NCI-H128 (cell line): ENCODE results near the gene MYCBPAP.

Experiments used
- DNase-seq: peaks from one replicate; lab custom pipeline; 2025; ENCODE audit not compliant: unreplicated experiment; lab: John Stamatoyannopoulos, UW

Gene MYCBPAP, protein sequence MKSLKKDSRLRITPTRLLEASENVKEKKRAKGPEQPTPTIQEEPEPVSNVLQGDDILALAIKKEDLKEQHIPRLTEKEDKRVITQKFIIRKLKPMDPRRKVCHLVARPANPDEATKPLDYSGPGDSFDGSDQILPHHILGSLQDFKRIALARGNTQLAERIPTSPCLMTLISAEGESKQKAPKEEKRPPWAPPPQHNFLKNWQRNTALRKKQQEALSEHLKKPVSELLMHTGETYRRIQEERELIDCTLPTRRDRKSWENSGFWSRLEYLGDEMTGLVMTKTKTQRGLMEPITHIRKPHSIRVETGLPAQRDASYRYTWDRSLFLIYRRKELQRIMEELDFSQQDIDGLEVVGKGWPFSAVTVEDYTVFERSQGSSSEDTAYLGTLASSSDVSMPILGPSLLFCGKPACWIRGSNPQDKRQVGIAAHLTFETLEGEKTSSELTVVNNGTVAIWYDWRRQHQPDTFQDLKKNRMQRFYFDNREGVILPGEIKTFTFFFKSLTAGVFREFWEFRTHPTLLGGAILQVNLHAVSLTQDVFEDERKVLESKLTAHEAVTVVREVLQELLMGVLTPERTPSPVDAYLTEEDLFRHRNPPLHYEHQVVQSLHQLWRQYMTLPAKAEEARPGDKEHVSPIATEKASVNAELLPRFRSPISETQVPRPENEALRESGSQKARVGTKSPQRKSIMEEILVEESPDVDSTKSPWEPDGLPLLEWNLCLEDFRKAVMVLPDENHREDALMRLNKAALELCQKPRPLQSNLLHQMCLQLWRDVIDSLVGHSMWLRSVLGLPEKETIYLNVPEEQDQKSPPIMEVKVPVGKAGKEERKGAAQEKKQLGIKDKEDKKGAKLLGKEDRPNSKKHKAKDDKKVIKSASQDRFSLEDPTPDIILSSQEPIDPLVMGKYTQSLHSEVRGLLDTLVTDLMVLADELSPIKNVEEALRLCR

DNA sequence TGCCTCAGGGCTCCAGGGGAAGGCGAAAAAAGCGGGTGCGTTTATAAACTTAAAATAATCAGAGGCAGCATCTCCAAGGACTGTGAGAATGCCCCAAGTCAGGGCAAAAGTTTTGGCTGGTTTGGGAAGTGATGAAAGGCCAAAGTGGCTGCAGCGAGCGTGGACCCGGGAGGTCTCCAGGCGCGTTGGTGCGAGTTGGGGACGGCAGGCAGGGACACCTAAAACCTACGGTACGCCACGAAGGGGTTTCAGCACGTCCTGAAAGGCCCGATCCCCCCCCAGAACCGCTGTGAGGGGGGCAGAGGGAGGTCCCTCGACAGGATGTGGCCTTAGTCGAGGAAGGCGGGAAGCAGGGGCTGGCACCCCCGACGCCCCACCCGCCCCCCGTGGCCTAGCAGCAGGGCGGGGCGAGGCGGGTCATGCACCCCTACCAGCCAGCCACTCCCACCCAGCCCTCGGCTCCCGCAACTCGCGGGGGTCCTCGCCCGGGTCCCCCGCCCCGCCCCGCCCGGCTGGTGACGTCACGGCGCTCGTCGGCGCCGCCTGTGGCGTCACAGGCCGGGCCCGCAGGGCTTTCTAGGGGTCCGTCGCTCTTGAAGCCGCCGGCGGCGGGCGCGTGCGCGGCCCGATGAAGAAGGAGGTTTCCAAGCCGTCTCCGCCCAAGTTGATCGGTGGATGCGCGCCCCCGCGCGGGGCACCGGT is at the start of gene MYCBPAP:
MYCBPAP (plus strand) TSS at position 569 of the 702 bp plus-strand sequence. CDS start 236 bp downstream, outside the sequence.
- DNase-seq = peak; percentile 4

GRCh38 chr17:50458701-50459676 is 49.2 kb upstream of the MYCBPAP start:
- DNase-seq = no peak

- DNase-seq = no peak
Measured at GRCh38 chr17:50459756-50460155, 48.5 kb upstream of the MYCBPAP start.

DNA sequence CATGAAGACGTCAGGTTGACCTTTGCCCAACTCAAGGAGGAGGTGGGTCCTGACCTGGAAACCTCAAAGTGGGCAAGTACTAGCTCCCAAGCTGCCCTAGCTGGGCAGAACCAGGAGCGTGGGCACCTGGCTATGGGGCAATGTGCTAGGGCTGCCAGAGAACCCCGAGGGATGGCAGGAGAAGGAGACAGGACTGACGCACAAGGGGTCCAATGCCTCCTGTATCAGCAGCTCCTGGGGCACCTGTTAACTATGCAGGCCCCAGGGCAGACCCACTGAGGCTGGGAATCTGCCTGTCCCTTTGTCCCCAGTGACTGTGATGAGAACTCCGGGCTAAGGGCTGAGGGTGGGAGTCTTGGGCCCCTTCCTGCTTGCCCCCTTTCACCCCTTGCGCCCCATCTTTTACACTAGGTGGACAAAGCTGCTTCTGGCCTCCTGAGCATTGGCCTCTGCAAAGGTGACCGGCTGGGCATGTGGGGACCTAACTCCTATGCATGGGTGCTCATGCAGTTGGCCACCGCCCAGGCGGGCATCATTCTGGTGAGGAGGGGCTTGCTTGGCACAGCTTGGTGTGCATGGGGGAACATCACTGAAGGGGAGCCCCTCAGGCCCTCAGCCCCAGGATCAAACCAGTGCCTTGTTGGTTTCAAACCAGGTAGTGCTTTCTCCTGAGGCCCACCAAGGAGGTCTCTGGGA is 47.3 kb upstream of the MYCBPAP start:
- DNase-seq = no peak

DNA sequence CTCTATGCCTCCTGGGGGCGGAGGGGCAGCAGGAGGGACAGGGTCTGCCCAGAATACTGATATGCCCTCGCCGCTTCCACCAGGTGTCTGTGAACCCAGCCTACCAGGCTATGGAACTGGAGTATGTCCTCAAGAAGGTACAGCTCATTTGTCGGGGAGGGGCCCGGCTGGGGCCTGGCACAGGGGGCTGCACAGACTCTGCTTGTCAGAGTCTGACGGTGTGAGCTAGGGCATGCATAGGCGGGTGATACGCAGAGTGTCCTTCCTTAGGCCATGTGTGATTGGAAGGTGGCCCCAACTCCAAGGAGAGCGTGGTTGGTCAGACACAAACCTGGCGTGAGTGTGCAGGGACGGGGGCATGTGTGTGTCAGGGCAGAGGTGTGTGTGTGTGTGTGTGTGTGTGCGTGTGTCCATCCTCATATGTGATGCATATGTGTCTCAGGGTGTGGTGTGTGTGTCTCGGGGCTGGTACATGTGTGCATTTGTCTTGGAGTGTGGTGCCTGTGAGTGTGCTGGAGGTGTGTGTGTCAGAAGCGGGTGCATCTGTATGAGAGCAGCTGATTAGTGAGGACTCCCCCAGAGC is 46.6 kb upstream of the MYCBPAP start:
- no peak for DNase-seq

DNA sequence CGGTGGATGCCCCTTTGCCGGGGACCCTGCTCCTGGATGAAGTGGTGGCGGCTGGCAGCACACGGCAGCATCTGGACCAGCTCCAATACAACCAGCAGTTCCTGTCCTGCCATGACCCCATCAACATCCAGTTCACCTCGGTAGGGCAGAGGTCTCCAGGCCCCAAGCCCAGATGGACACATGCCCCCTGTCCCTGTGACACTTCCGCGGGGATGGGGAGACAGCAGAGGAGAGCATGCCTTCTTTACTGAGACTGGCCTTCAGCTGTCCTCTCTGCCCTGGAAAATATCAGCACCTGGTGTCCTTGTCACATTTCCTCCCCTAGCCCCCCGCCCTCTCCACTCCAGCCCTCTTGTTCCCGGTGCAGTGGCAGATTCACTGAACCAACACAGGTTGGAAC is 45.8 kb upstream of the MYCBPAP start:
- DNase-seq = no peak

- no peak for DNase-seq
Measured at GRCh38 chr17:50464121-50464520, 44.1 kb upstream of the MYCBPAP start.

DNA sequence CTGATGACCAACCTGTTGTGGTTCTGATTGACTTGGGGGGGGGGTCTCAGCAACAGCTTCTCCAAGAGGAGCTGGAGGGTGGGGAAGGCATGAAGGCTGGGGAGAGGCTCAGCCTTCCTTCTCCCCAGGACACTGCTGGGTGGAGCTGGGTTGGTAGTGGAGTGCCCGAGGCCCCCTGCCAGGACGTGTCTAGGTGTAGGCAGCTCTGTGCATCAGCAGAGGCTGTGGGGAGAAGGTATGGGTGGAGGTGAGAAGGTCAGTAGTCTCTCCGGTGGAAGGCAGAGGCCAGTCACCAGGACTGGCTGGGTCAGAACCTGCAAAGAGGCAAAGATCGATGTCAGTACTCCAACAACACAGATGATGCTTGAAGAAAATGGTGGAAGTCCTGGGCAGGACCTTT is 43.5 kb upstream of the MYCBPAP start:
- no peak for DNase-seq

- DNase-seq = no peak
Measured at GRCh38 chr17:50465171-50465570, 43.1 kb upstream of the MYCBPAP start.

DNA sequence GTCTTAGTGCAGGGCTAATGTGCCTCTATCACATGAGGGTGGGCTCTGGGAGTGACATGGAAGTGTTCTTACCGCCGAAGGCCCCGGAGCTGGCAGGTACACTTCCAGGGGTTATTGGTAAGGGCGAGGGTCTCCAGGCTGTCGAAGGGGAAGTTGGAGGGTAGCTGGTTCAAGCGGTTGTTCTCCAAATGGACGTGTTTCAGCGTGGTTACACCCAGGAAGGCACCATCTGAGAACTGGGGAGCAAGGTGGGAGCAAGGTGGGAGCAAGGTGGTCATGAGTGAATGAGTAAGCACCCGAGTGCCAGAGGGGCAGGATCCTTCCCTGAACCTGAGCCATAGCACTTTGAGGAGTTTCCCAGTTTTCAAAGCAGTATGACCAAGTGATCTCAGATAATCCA is 42.6 kb upstream of the MYCBPAP start:
- no peak for DNase-seq

DNA sequence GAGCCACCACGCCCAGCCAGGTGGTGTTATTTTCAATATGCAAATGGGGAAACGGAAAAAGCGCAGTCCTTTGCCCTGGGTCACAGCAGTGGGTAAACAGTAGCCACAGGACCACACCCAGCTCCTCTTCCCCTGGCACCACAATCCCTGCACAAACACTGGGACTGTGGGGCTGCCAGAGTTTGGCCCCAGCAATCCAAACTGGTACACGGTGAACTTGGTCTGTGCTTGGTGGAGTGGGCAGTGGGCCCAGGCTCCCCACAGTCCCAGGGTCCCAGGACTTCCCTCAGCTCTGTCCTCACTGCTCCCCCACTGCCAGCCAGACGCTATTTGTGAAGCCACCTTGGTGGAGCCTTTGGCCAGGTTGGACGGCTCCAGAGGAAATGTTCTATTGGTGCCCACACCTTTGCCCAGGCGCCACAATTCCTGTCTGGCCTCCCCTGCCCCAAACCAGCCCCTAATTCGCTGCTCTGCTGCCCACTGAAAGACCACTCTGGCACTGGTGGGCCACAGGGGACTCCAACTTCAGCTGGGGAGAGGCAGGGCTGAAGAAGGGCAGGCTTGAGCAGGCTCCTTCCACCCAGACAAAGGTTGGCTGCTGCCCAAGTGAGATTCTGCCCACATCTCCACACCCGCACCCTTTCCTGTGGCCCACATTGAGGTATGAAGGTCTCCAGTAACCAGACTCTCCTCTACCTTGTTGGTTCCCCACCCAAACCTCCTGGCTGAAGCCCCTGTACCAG is 41.7 kb upstream of the MYCBPAP start:
- DNase-seq = no peak

DNA sequence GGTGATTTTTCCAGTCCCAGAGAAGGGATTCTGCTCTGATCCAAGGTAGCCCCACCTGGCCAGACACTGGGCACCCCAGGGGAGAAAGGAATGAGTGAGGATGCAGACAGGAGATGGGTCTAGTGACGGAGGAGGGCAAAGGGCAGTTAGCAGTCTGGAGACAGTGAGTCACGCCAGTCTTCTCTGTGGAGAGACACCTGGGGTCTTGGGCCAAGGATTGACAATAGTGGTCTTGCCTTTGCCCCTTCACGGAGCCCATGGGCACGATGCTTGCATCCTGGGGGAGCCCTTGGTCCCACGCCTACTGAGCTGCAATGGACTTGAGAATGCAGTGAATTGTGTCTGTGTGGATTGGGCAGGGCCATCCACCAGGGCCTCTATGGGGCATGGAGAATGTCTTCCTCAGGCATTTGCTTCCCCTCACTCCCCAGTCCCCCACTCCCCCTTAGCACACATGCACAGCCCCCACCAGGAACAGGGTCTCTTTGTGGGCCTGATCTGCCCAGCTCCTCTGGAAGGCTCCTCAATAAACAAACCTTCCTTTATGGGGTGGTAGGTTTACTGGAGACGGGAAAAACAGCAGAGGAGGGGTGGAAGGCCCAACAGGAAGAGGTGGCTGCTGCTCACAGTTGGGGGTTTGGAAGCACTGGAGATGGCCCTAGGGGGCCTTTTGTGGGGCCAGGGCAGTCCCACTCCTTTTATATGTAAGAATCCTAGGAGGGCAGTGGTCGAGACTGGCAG is 41.0 kb upstream of the MYCBPAP start:
- DNase-seq = no peak

- no peak for DNase-seq
Measured at GRCh38 chr17:50467855-50468303, 40.4 kb upstream of the MYCBPAP start.

- no peak for DNase-seq
Measured at GRCh38 chr17:50468304-50469207, 39.7 kb upstream of the MYCBPAP start, which contains the start of gene CHAD. CHAD (minus strand) TSS chr17:50468880; CDS start chr17:50468813, 67 bp downstream.

- no peak for DNase-seq
Measured at GRCh38 chr17:50469208-50469605, 39.0 kb upstream of the MYCBPAP start.

GRCh38 chr17:50469671-50470305 is 38.5 kb upstream of the MYCBPAP start:
- DNase-seq = no peak
